ENCODE results near the gene NFE2L2. TPM values are rescaled to one million over a fixed set of nuclear protein-coding genes. Genes with fewer than 3 reads are reported as not detected.

NFE2L2 gene
- total RNA-seq, 1 donor from 2014 or later, result 105 TPM

DNA sequence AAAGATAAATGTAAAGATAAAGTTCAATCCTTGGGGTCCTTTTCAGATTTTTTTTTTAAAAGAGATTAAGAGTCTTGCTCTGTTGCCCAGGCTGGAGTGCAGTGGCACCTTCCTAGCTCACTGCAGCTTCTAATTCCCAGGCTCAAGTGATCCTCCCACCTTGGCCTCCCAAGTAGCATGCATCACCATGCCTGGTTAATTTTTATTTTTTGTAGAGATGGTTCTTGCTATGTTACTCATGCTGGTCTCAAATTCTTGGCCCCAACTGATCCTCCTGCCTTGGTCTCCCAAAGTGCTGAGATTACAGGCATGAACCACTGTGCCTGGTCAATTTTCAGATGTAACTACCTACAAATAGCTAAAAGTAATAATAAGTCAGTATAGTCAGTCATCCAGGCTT, 21.1 kb downstream of the NFE2L2 start:
- ATAC-seq, result no peak

GRCh38 chr2:177243073-177243472, 21.5 kb downstream of the NFE2L2 start:
- no peak overlapping the region for H3K4me3 ChIP-seq
- no peak for TF ChIP-seq CTCF (IDR thresholded peaks at IDR 0.05)

More for the DNA sequence above, 21.1 kb downstream of the NFE2L2 start:
- intact Hi-C loops (cut with DNase I), result no loop called here
- Histone ChIP-seq H3K4me3 (no peak overlapping the region), H3K9me3 (no peaks in the 10 kb centered on the region), H3K36me3 (no peaks in the 10 kb centered on the region), H3K4me1 (peaks cover 98% of the 10 kb centered on the region), H3K27ac (peak overlapping the region; percentile 78), H3K27me3 (ENCODE audit: low read depth) (no peaks in the 10 kb centered on the region)
- TF ChIP-seq CTCF (IDR thresholded peaks at IDR 0.05), result no peak
- DNase-seq, result no peak

DNA sequence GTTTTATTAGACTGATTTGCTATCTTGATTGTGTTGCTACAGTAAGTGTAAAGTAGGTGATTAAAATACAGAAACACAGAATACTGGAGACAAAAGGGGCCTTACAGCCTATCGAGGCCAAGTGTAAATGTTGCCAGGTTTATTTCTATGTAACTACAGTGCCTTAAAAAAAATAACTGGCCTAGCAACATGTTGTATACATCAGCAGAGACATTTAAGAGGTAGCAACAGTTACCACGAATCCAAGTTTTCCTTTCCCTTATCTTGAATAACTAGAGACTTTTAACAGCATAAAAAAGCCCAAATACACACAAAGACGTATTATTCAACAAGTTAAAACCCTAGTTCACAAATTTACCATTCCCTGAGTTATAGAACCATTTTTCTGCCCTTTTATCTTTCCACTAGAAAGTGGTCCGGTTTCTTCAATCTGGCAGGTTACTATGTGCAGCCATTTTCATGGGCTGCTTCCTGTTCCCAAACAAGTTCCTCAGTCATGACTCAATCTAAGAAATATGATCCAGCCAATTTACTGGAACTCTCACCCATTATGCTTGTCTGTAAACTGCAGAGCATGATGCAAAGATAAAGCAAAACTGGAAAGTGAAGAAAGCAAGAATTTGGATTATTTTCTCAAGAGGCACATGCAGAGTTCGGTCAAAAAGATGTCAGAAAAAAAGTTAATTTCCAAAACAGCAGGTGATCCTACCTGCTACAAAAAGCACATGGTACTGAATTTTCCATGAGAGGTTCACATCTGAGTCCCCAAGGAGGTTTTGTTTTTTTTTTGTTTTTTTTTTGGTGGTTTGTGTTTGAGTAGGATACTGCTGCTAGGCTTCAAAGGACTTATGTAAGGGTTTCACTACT, 22.2 kb downstream of the NFE2L2 start:
- H3K4me1 ChIP-seq, result peaks cover 98% of the 10 kb centered on the region
- H3K9me3 ChIP-seq, result no peaks in the 10 kb centered on the region
- ATAC-seq (peak; percentile 86 to 89), DNase-seq (no peak)
- no peak for TF ChIP-seq CTCF (IDR thresholded peaks at IDR 0.05)
- intact Hi-C loops (cut with DNase I), result no loop called here
- no peaks in the 10 kb centered on the region for H3K36me3 ChIP-seq
- H3K27ac ChIP-seq, result peak overlapping the region; percentile 78
- H3K27me3 ChIP-seq (ENCODE audit: low read depth), result no peaks in the 10 kb centered on the region
- no peak overlapping the region for H3K4me3 ChIP-seq

More at GRCh38 chr2:177243073-177243472, 21.5 kb downstream of the NFE2L2 start:
- Histone ChIP-seq H3K27me3 (ENCODE audit: low read depth) (no peaks in the 10 kb centered on the region), H3K27ac (peak overlapping the region; percentile 78), H3K4me1 (peaks cover 98% of the 10 kb centered on the region), H3K9me3 (no peaks in the 10 kb centered on the region), H3K36me3 (no peaks in the 10 kb centered on the region)
- ATAC-seq (no peak), DNase-seq (no peak)
- intact Hi-C loops (cut with DNase I), result no loop called here

GRCh38 chr2:177241711-177242120, 22.8 kb downstream of the NFE2L2 start:
- DNase-seq (no peak), ATAC-seq (no peak)
- Histone ChIP-seq H3K36me3 (no peaks in the 10 kb centered on the region), H3K4me1 (peaks cover 98% of the 10 kb centered on the region), H3K27ac (peak overlapping the region; percentile 78), H3K27me3 (ENCODE audit: low read depth) (no peaks in the 10 kb centered on the region), H3K9me3 (no peaks in the 10 kb centered on the region), H3K4me3 (no peak overlapping the region)
- no peak for TF ChIP-seq CTCF (IDR thresholded peaks at IDR 0.05)
- intact Hi-C loops (cut with DNase I), result no loop called here

GRCh38 chr2:177239932-177240630, 24.4 kb downstream of the NFE2L2 start:
- H3K4me1 ChIP-seq, result peaks cover 97% of the 10 kb centered on the region
- ATAC-seq (peak; percentile 65 to 88), DNase-seq (no peak)
- intact Hi-C loops (cut with DNase I), result no loop called here
- peak overlapping the region; percentile 78 for H3K27ac ChIP-seq
- H3K4me3 ChIP-seq, result peak overlapping the region; percentile 2
- no peak for TF ChIP-seq CTCF (IDR thresholded peaks at IDR 0.05)
- no peaks in the 10 kb centered on the region for H3K27me3 ChIP-seq (ENCODE audit: low read depth)
- H3K9me3 ChIP-seq, result no peaks in the 10 kb centered on the region
- peaks cover 4% of the 10 kb centered on the region for H3K36me3 ChIP-seq
